ENCODE results near the gene RAB9B. TPM values are rescaled to one million over a fixed set of nuclear protein-coding genes. Genes with fewer than 3 reads are reported as not detected.
"Not testable (repeated sequence)": the region's sequence is repeated elsewhere in the genome, so short reads cannot be mapped to it uniquely, and the experiment has no call there.

RAB9B gene
- polyA plus RNA-seq, 2 donors = 0.45 to 1.0 TPM

- Histone ChIP-seq H3K4me1 (ENCODE audit: control insufficient read depth in 2 of 2, insufficient read depth in 2 of 2, low read length in 1 of 2) (no peaks in the 10 kb centered on the region), H3K4me3 (ENCODE audit: low read depth in 1 of 2, low read length in 2 of 2) (no peak overlapping the region), H3K27ac (ENCODE audit: low read depth in 2 of 2, low read length in 1 of 2) (no peak overlapping the region), H3K27me3 (ENCODE audit: control insufficient read depth in 1 of 2, insufficient read depth in 2 of 2, low read length in 2 of 2) (no peaks in the 10 kb centered on the region), H3K9me3 (ENCODE audit: control insufficient read depth in 2 of 2, insufficient read depth in 1 of 2, low read depth in 1 of 2, low read length in 1 of 2) (no peaks in the 10 kb centered on the region), H3K36me3 (ENCODE audit: control insufficient read depth in 2 of 2, insufficient read depth in 2 of 2, low read length in 1 of 2) (no peaks in the 10 kb centered on the region)
Observed at GRCh38 chrX:103846386-103846785, 14.3 kb upstream of the RAB9B start.

GRCh38 chrX:103845165-103845653, 13.2 kb upstream of the RAB9B start:
- H3K4me1 ChIP-seq (ENCODE audit: control insufficient read depth in 2 of 2, insufficient read depth in 2 of 2, low read length in 1 of 2) = no peaks in the 10 kb centered on the region
- no peaks in the 10 kb centered on the region for H3K36me3 ChIP-seq (ENCODE audit: control insufficient read depth in 2 of 2, insufficient read depth in 2 of 2, low read length in 1 of 2)
- no peaks in the 10 kb centered on the region for H3K9me3 ChIP-seq (ENCODE audit: control insufficient read depth in 2 of 2, insufficient read depth in 1 of 2, low read depth in 1 of 2, low read length in 1 of 2)
- no peaks in the 10 kb centered on the region for H3K27me3 ChIP-seq (ENCODE audit: control insufficient read depth in 1 of 2, insufficient read depth in 2 of 2, low read length in 2 of 2)
- no peak overlapping the region for H3K27ac ChIP-seq (ENCODE audit: low read depth in 2 of 2, low read length in 1 of 2)
- no peak overlapping the region for H3K4me3 ChIP-seq (ENCODE audit: low read depth in 1 of 2, low read length in 2 of 2)
- WGBS, 2 donors = 1% methylated on average over 4 of the region's 4 CpGs

GRCh38 chrX:103839404-103839803, 7.3 kb upstream of the RAB9B start:
- no peak overlapping the region for H3K27ac ChIP-seq (ENCODE audit: low read depth in 2 of 2, low read length in 1 of 2)
- no peak overlapping the region for H3K4me3 ChIP-seq (ENCODE audit: low read depth in 1 of 2, low read length in 2 of 2)
- H3K9me3 ChIP-seq (ENCODE audit: control insufficient read depth in 2 of 2, insufficient read depth in 1 of 2, low read depth in 1 of 2, low read length in 1 of 2) = no peaks in the 10 kb centered on the region
- H3K4me1 ChIP-seq (ENCODE audit: control insufficient read depth in 2 of 2, insufficient read depth in 2 of 2, low read length in 1 of 2) = no peaks in the 10 kb centered on the region
- H3K36me3 ChIP-seq (ENCODE audit: control insufficient read depth in 2 of 2, insufficient read depth in 2 of 2, low read length in 1 of 2) = no peaks in the 10 kb centered on the region
- 39 to 69% methylated on average over 1 of the region's 1 CpG for WGBS, 2 donors
- H3K27me3 ChIP-seq (ENCODE audit: control insufficient read depth in 1 of 2, insufficient read depth in 2 of 2, low read length in 2 of 2) = no peaks in the 10 kb centered on the region

- H3K4me1 ChIP-seq (ENCODE audit: control insufficient read depth in 2 of 2, insufficient read depth in 2 of 2, low read length in 1 of 2) = no peaks in the 10 kb centered on the region
- peak overlapping the region; percentile 34 to 43 for H3K27ac ChIP-seq (ENCODE audit: low read depth in 2 of 2, low read length in 1 of 2)
- no peaks in the 10 kb centered on the region for H3K27me3 ChIP-seq (ENCODE audit: control insufficient read depth in 1 of 2, insufficient read depth in 2 of 2, low read length in 2 of 2)
- WGBS, 2 donors = 19 to 26% methylated on average over 11 of the region's 11 CpGs
- H3K4me3 ChIP-seq (ENCODE audit: low read depth in 1 of 2, low read length in 2 of 2) = peak overlapping the region; percentile 48 to 53
- H3K36me3 ChIP-seq (ENCODE audit: control insufficient read depth in 2 of 2, insufficient read depth in 2 of 2, low read length in 1 of 2) = no peaks in the 10 kb centered on the region
- no peaks in the 10 kb centered on the region for H3K9me3 ChIP-seq (ENCODE audit: control insufficient read depth in 2 of 2, insufficient read depth in 1 of 2, low read depth in 1 of 2, low read length in 1 of 2)
Observed at GRCh38 chrX:103831342-103831802, 685 bp downstream of the RAB9B start.

- Histone ChIP-seq H3K36me3 (ENCODE audit: control insufficient read depth in 2 of 2, insufficient read depth in 2 of 2, low read length in 1 of 2) (no peaks in the 10 kb centered on the region), H3K27ac (ENCODE audit: low read depth in 2 of 2, low read length in 1 of 2) (no peak overlapping the region), H3K9me3 (ENCODE audit: control insufficient read depth in 2 of 2, insufficient read depth in 1 of 2, low read depth in 1 of 2, low read length in 1 of 2) (no peaks in the 10 kb centered on the region), H3K4me3 (ENCODE audit: low read depth in 1 of 2, low read length in 2 of 2) (no peak overlapping the region), H3K27me3 (ENCODE audit: control insufficient read depth in 1 of 2, insufficient read depth in 2 of 2, low read length in 2 of 2) (no peaks in the 10 kb centered on the region), H3K4me1 (ENCODE audit: control insufficient read depth in 2 of 2, insufficient read depth in 2 of 2, low read length in 1 of 2) (no peaks in the 10 kb centered on the region)
- WGBS, 2 donors = 71 to 74% methylated on average over 7 of the region's 7 CpGs
Observed at GRCh38 chrX:103830848-103831247, 1.2 kb downstream of the RAB9B start.

GRCh38 chrX:103828529-103828928, 3.5 kb downstream of the RAB9B start:
- WGBS, 2 donors = 54 to 76% methylated on average over 2 of the region's 2 CpGs

GRCh38 chrX:103825881-103826280, 6.2 kb downstream of the RAB9B start:
- H3K36me3 ChIP-seq (ENCODE audit: control insufficient read depth in 2 of 2, insufficient read depth in 2 of 2, low read length in 1 of 2) = no peaks in the 10 kb centered on the region
- no peaks in the 10 kb centered on the region for H3K9me3 ChIP-seq (ENCODE audit: control insufficient read depth in 2 of 2, insufficient read depth in 1 of 2, low read depth in 1 of 2, low read length in 1 of 2)
- WGBS, 2 donors = 84 to 85% methylated on average over 1 of the region's 1 CpG
- H3K4me1 ChIP-seq (ENCODE audit: control insufficient read depth in 2 of 2, insufficient read depth in 2 of 2, low read length in 1 of 2) = no peaks in the 10 kb centered on the region
- no peak overlapping the region for H3K4me3 ChIP-seq (ENCODE audit: low read depth in 1 of 2, low read length in 2 of 2)
- no peak overlapping the region for H3K27ac ChIP-seq (ENCODE audit: low read depth in 2 of 2, low read length in 1 of 2)
- no peaks in the 10 kb centered on the region for H3K27me3 ChIP-seq (ENCODE audit: control insufficient read depth in 1 of 2, insufficient read depth in 2 of 2, low read length in 2 of 2)

More at GRCh38 chrX:103828529-103828928, 3.5 kb downstream of the RAB9B start:
- no peak overlapping the region for H3K27ac ChIP-seq (ENCODE audit: low read depth in 2 of 2, low read length in 1 of 2)
- no peak overlapping the region for H3K4me3 ChIP-seq (ENCODE audit: low read depth in 1 of 2, low read length in 2 of 2)
- no peaks in the 10 kb centered on the region for H3K4me1 ChIP-seq (ENCODE audit: control insufficient read depth in 2 of 2, insufficient read depth in 2 of 2, low read length in 1 of 2)
- H3K9me3 ChIP-seq (ENCODE audit: control insufficient read depth in 2 of 2, insufficient read depth in 1 of 2, low read depth in 1 of 2, low read length in 1 of 2) = no peaks in the 10 kb centered on the region
- H3K36me3 ChIP-seq (ENCODE audit: control insufficient read depth in 2 of 2, insufficient read depth in 2 of 2, low read length in 1 of 2) = no peaks in the 10 kb centered on the region
- no peaks in the 10 kb centered on the region for H3K27me3 ChIP-seq (ENCODE audit: control insufficient read depth in 1 of 2, insufficient read depth in 2 of 2, low read length in 2 of 2)

GRCh38 chrX:103823591-103823990, 8.5 kb downstream of the RAB9B start:
- Histone ChIP-seq H3K36me3 (ENCODE audit: control insufficient read depth in 2 of 2, insufficient read depth in 2 of 2, low read length in 1 of 2) (no peaks in the 10 kb centered on the region), H3K4me3 (ENCODE audit: low read depth in 1 of 2, low read length in 2 of 2) (no peak overlapping the region), H3K27me3 (ENCODE audit: control insufficient read depth in 1 of 2, insufficient read depth in 2 of 2, low read length in 2 of 2) (no peaks in the 10 kb centered on the region), H3K9me3 (ENCODE audit: control insufficient read depth in 2 of 2, insufficient read depth in 1 of 2, low read depth in 1 of 2, low read length in 1 of 2) (no peaks in the 10 kb centered on the region), H3K4me1 (ENCODE audit: control insufficient read depth in 2 of 2, insufficient read depth in 2 of 2, low read length in 1 of 2) (no peaks in the 10 kb centered on the region), H3K27ac (ENCODE audit: low read depth in 2 of 2, low read length in 1 of 2) (no peak overlapping the region)

- H3K36me3 ChIP-seq (ENCODE audit: control insufficient read depth in 2 of 2, insufficient read depth in 2 of 2, low read length in 1 of 2); H3K27me3 ChIP-seq (ENCODE audit: control insufficient read depth in 1 of 2, insufficient read depth in 2 of 2, low read length in 2 of 2); H3K27ac ChIP-seq (ENCODE audit: low read depth in 2 of 2, low read length in 1 of 2); H3K4me1 ChIP-seq (ENCODE audit: control insufficient read depth in 2 of 2, insufficient read depth in 2 of 2, low read length in 1 of 2); H3K9me3 ChIP-seq (ENCODE audit: control insufficient read depth in 2 of 2, insufficient read depth in 1 of 2, low read depth in 1 of 2, low read length in 1 of 2); H3K4me3 ChIP-seq (ENCODE audit: low read depth in 1 of 2, low read length in 2 of 2): not testable (repeated sequence)
- WGBS, 2 donors = 89 to 98% methylated on average over 6 of the region's 6 CpGs
Observed at GRCh38 chrX:103820802-103821201, 11.3 kb downstream of the RAB9B start.

GRCh38 chrX:103818842-103819619, 13.0 kb downstream of the RAB9B start:
- Histone ChIP-seq H3K9me3 (ENCODE audit: control insufficient read depth in 2 of 2, insufficient read depth in 1 of 2, low read depth in 1 of 2, low read length in 1 of 2) (no peaks in the 10 kb centered on the region), H3K4me1 (ENCODE audit: control insufficient read depth in 2 of 2, insufficient read depth in 2 of 2, low read length in 1 of 2) (no peaks in the 10 kb centered on the region), H3K27ac (ENCODE audit: low read depth in 2 of 2, low read length in 1 of 2) (no peak overlapping the region), H3K4me3 (ENCODE audit: low read depth in 1 of 2, low read length in 2 of 2) (no peak overlapping the region), H3K36me3 (ENCODE audit: control insufficient read depth in 2 of 2, insufficient read depth in 2 of 2, low read length in 1 of 2) (no peaks in the 10 kb centered on the region), H3K27me3 (ENCODE audit: control insufficient read depth in 1 of 2, insufficient read depth in 2 of 2, low read length in 2 of 2) (no peaks in the 10 kb centered on the region)
- 50 to 54% methylated on average over 7 of the region's 7 CpGs for WGBS, 2 donors
